Myocyte (in vitro differentiated cells): ENCODE results near the gene POP7. TPM values are rescaled to one million over a fixed set of nuclear protein-coding genes. Genes with fewer than 3 reads are reported as not detected.
"Not testable (repeated sequence)": the region's sequence is repeated elsewhere in the genome, so short reads cannot be mapped to it uniquely, and the experiment has no call there.

Experiments used
- DNase-seq: peaks from one replicate; pipeline ENCODE4 v3.0.0-alpha.2; 2012; ENCODE audit warnings: low read depth
- total RNA-seq: library from RNA; depleted of rRNA; stranded (reverse); fragments of >200 nt; gene quantifications from 2 replicates; pipeline ENCODE4 v1.2.3, GENCODE V29; 2014

Gene POP7
- total RNA-seq, 1 donor from 2014 or later = 46.9 TPM

DNA sequence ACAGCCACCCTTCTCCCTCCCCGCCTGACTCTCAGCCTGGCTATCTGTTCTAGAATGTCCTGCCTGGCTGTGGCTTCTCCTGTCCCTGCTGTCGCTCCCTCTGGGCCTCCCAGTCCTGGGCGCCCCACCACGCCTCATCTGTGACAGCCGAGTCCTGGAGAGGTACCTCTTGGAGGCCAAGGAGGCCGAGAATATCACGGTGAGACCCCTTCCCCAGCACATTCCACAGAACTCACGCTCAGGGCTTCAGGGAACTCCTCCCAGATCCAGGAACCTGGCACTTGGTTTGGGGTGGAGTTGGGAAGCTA is 15.5 kb downstream of the POP7 start:
- DNase-seq = no peak

DNA sequence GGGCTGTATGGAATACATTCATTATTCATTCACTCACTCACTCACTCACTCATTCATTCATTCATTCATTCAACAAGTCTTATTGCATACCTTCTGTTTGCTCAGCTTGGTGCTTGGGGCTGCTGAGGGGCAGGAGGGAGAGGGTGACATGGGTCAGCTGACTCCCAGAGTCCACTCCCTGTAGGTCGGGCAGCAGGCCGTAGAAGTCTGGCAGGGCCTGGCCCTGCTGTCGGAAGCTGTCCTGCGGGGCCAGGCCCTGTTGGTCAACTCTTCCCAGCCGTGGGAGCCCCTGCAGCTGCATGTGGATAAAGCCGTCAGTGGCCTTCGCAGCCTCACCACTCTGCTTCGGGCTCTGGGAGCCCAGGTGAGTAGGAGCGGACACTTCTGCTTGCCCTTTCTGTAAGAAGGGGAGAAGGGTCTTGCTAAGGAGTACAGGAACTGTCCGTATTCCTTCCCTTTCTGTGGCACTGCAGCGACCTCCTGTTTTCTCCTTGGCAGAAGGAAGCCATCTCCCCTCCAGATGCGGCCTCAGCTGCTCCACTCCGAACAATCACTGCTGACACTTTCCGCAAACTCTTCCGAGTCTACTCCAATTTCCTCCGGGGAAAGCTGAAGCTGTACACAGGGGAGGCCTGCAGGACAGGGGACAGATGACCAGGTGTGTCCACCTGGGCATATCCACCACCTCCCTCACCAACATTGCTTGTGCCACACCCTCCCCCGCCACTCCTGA is 16.7 kb downstream of the POP7 start:
- DNase-seq = no peak

DNA sequence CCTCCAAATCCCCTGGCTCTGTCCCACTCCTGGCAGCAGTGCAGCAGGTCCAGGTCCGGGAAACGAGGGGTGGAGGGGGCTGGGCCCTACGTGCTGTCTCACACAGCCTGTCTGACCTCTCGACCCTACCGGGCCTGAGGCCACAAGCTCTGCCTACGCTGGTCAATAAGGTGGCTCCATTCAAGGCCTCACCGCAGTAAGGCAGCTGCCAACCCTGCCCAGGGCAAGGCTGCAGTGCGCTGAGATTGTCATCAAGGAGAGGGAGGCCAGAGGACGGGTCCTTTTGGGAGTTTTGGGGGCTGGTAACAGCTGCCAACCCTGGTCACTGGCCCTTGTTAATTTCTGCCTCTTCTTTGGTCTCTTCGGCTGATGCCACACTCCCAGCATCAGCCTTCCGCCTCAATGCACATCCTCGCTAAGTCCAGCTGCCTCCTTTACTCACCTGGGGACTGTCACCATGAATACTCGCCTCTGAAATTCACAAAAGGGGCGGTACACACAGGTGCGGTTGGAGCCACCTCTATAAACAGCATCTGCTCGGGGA is 17.9 kb downstream of the POP7 start:
- no peak for DNase-seq

DNA sequence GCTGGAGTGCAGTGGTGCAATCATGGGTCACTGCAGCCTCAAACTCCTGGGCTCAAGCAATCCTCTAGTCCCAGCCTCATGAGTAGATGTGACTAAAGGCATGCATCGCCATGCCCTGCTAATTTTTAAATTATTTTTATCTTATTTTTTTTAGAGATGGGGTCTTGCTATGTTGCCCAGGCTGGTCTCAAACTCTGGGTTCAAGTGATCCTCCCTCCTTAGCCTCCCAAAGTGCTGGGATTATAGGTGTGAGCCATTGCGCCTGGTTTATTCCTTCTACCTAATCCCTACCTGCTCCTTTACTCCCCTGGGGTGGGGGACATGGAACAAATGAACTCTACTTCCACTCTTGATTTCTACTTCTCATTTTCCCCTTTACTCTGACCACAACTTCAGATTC is 18.4 kb downstream of the POP7 start:
- DNase-seq = not testable (repeated sequence)

DNA sequence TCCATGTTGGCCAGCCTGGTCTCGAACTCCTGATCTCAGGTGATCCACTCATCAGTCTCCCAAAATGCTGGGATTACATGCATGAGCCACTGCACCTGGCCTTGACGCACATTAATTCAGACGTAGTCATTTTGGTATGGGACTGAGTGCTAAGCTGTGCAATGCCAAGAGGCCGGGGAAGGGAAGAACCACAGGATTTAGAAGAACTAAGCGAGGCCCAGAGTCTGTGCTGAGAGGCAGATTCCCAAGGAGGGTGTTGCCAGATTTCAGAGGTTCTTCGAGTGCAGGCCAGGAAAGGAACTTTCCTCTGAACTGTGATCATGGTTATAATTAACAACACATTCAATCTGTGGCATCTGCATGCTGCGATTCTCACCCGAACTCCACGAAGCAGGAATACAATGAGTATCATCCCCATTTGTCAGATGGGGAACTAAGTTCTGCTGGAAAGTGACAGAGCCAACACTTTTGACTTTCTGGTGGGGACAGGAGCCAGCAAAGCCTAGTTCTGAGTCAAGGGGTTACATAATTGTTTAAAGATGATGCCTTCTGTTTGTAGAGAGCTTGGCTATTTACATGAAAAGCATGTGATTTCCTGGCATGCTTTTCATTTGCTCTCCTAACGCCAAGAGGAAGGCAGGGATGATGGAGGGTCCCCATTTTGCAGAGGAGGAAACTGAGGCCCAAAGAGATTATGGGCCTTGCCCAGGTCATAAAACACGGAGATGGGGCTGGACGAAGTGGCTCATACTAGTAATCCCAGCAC is 21.3 kb downstream of the POP7 start:
- DNase-seq = peak; percentile 99

DNA sequence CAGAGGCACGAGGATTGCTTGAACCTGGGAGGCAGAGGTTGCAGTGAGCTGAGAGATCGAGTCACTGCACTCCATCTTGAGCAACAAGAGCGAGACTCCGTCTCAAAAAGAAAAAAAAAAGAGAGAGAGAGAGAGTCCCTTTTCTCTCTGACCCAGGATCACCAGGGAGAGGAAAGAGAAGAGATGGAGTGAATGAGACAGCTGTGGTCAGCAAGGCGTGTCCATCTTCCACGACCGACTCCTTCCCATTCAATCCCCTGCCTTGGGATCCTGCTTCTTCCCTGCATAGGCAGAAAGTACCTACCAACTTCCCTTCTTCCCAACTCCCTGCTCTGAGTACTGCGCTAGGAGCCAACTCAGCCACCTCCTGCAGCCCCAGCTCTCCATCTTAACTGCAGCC is 22.3 kb downstream of the POP7 start:
- DNase-seq = peak; percentile 65

DNA sequence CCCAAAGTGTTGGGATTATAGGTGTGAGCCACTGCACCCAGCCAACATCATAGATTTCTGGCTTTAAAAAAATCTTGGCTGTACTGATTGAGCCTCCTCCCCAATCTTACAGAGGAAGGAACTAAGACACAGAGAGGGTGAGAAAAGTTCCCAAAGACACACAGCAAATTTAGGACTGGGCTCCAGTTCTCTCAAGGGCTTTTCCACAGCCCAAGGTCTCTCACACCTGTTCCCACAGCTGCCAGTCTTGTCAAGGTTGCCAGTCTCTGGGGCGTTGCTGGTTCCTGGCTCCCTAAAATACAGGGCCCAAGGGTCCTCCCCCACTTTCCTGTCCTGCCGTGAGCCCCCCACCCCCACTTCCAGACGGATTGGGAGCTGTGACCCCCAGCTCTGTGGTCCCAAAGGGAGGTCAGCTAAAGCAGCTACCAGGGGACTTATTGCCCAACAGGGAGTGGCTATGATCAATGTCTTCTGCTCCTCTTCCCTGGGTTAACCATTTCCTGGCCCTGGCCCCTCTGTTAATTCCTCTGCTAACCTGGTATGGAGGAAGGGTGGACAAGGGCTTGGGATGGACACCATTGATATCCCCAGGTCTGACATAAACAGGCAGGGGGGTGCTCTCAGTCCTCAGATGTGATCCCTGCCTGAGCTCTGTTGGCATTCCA is 24.3 kb downstream of the POP7 start:
- peak; percentile 59 for DNase-seq

DNA sequence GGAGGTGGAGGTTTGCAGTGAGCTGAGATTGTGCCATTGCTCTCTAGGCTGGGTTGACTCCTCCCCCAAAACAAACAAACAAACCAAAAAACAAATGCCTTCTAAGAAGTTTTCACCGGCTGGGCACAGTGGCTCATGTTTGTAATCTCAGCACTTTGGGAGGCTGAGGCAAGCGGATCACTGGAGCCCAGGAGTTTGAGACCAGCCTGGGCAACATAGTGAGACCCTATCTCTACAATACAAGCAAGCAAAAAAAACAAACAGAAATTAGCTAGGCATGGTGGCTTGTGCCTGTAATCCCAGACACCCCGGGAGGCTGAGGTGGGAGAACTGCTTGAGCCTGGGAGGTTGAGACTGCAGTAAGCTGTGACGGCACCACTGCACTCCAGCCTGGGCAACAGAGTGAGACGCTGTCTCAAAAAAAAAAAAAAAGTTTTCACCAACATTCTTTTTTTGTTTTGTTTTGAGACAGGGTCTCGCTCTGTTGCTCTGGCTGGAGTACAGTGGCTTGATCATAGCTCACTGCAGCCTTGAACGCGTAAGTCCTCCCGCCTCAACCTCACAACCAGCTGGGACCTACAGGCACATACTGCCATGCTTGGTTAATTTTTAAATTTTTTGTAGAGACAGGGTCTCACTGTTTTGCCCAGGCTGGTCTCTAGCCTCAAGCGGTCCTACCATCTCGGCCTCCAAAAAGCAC is 26.2 kb downstream of the POP7 start:
- DNase-seq = no peak

DNA sequence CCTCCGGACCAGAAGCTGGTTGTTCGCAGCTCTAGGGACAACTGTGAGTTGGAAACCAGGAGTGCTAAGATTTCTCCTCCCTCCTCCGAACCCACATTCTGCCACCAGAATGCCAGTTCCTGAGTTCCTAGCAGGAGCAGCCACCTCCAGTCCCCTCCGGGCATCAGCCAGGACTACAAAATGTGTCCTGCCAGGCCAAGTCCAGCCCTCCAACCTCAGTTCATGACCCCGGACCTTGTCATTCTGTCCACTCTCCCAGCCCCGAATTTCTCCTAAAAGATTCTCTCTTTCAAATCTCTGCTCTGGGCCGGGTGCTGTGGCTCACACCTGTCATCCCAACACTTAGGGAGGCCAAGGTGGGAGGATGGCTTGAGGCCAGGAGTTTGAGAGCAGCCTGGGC is 29.8 kb downstream of the POP7 start:
- no peak for DNase-seq

DNA sequence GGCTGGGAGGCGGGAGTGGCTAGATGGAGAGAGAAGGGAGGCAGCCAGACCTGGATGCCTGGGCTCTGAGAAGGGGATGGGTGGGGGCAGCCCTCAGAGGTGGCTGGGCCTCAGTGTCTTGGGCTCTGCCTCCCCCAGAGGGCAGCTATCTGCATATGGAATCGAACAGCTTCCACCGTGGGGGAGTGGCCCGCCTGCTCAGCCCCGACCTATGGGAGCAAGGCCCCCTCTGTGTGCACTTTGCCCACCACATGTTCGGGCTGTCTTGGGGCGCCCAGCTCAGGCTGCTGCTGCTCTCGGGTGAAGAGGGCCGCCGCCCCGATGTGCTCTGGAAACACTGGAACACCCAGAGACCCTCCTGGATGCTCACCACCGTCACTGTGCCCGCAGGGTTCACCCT is 30.8 kb downstream of the POP7 start:
- no peak for DNase-seq

DNA sequence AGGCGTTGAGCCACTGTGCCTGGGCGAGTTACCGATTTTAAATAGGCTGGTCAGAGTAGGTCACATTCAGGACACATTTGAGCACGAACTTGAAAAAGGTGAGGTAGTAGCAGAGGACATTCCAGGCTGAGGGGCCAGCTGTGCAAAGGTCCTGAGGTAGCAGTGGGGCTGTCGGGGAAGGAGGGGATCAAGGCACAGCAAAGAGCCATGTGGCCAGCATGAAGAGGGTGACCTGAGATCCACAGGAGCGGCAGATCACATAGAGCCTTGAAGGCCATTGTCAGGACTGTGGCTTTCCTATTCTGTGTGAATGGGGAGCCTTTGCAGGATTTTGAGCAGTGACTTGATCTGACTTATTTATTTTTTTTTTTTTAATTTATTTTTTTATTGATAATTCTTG is 34.0 kb downstream of the POP7 start:
- no peak for DNase-seq

DNA sequence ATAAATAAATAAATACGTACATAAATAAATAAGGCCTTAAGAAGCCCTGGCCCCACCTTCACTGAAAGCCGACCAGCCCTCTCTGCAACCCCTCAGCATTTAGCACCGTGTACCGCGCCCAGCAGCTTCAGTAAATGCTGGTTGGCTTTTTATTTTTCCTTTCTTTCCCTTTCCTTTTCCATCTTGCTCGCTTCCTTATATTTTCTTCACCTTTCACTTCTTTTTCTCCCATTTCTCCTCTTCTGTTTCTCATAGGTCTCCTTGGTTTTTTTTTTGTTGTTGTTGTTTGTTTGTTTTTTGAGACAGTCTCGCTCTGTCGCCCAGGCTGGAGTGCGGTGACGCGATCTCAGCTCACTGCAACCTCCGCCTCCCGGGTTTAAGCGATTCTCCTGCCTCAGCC is 38.7 kb downstream of the POP7 start:
- no peak for DNase-seq

DNA sequence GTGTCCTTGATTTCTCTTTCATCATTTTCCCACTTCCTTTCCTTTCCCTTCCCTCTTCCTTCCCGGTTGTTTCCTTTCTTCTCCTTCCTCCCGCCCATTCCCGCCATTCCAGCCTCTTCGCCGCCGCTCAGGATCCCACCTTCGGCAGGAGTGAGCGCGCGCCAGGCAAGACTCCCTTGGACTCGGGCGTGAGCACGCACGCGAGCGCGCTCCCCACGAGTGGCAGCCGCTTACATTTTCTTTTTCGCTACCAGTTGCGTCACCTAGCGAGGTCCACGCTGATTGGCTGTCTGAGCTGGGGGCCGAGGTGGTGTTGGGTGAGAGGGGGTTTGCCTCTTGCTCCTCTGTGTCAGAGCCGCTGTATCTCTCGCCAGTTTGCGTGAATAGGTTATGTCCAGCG is 39.3 kb downstream of the POP7 start:
- DNase-seq = peak; percentile 50

DNA sequence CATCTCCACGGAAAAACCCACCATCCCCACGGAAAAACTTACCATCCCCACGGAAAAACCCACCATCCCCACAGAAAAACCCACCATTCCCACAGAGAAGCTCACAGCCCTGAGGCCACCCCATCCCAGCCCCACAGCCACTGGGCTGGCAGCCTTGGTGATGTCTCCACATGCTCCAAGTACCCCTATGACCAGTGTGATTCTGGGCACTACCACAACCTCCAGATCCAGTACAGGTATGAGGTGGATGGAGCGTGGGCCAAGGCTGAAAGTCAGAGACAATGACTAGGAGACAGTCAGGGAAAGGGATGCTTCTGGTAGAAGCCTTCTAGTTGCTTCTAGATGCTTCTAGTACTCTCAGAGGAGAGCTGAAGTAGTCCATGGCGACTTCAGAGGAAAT is 47.1 kb downstream of the POP7 start:
- no peak for DNase-seq

DNA sequence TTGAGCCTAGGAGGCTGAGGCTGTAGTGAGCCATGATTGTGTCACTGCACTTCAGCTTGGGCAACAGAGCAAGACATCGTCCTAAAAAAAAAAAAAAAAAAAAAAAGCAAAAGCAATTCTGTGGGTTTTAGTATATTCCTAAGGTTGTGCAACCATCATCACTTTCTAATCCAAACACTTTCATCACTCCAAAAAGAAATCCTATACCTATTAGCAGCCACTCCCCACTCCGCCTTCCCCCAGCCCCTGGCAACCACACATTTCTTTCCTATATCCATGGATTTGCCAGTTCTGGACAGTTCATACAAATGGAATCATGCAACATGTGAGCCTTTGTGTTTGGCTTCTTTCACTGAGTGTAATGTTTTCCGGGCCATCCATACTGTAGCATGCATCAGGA is 47.8 kb downstream of the POP7 start:
- DNase-seq = no peak

Other genes starting within 250 kb of the POP7 start
- gene SPACDR, start 241.9 kb upstream of the POP7 start, total RNA-seq = 0.31 and 0.48 TPM in 2 replicates
- gene TSC22D4, start 226.9 kb upstream of the POP7 start, total RNA-seq = 32.9 and 34.6 TPM in 2 replicates
- 0.05 TPM in 1 of 2 replicates, not detected in the other for gene NYAP1, start 222.2 kb upstream of the POP7 start, total RNA-seq
- gene AGFG2, start 166.9 kb upstream of the POP7 start, total RNA-seq = 10.5 and 11.7 TPM in 2 replicates
- gene SAP25, start 132.2 kb upstream of the POP7 start, total RNA-seq = 0.21 TPM in 1 of 2 replicates, not detected in the other
- 63.1 and 99.7 TPM in 2 replicates for gene LRCH4, start 120.0 kb upstream of the POP7 start, total RNA-seq
- 0.21 and 1.2 TPM in 2 replicates for gene FBXO24, start 119.8 kb upstream of the POP7 start, total RNA-seq
- 14.1 and 16.6 TPM in 2 replicates for gene PCOLCE, start 103.8 kb upstream of the POP7 start, total RNA-seq
- 8.1 and 10.9 TPM in 2 replicates for gene MOSPD3, start 93.6 kb upstream of the POP7 start, total RNA-seq
- gene TFR2, start 64.6 kb upstream of the POP7 start, total RNA-seq = not detected in 2 replicates
- gene ACTL6B, start 49.7 kb upstream of the POP7 start, total RNA-seq = not detected in 2 replicates
- gene GNB2, start 32.4 kb upstream of the POP7 start, total RNA-seq = 96.5 and 115 TPM in 2 replicates
- gene GIGYF1, start 11.9 kb upstream of the POP7 start, total RNA-seq = 25.8 and 30.4 TPM in 2 replicates
- gene EPO, start 14.3 kb downstream of the POP7 start, total RNA-seq = 0.16 and 0.88 TPM in 2 replicates
- 0.05 TPM in 1 of 2 replicates, not detected in the other for gene ZAN, start 27.5 kb downstream of the POP7 start, total RNA-seq
- 63.7 and 84.1 TPM in 2 replicates for gene EPHB4, start 121.4 kb downstream of the POP7 start, total RNA-seq
- 13.4 and 23.8 TPM in 2 replicates for gene SLC12A9, start 146.6 kb downstream of the POP7 start, total RNA-seq
- gene TRIP6, start 161.3 kb downstream of the POP7 start, total RNA-seq = 94.2 and 99.3 TPM in 2 replicates
- gene SRRT, start 169.0 kb downstream of the POP7 start, total RNA-seq = 44.7 and 55.7 TPM in 2 replicates
- gene UFSP1, start 183.6 kb downstream of the POP7 start, total RNA-seq = 8.5 and 14.3 TPM in 2 replicates
- 51.0 and 84.4 TPM in 2 replicates for gene ACHE, start 189.8 kb downstream of the POP7 start, total RNA-seq
- gene MUC3A, start 243.4 kb downstream of the POP7 start, total RNA-seq = not detected in 2 replicates